GM12878 (cell line): ENCODE measurements around the gene SGCD. TPM values are rescaled to one million over a fixed set of nuclear protein-coding genes. Genes with fewer than 3 reads are reported as not detected.

Experiments
- ASH2L ChIP-seq: fragments of 300-600, 200-600 bp; sonication (generic); IDR thresholded peaks from 2 replicates; pipeline ENCODE4 v1.6.1; 2017; ENCODE audit warnings: low read depth, mild to moderate bottlenecking, borderline replicate concordance
- CBX5 ChIP-seq: sonication (generic); IDR thresholded peaks from 2 replicates; pipeline ENCODE4 v1.6.1; 2016; ENCODE audit warnings: low read depth, moderate library complexity, mild to moderate bottlenecking, inconsistent platforms
- CTCF ChIP-seq, 3 experiments: IDR thresholded peaks in 2 of 3; conservative IDR thresholded peaks in 1 of 3; 2 replicates each; pipeline ENCODE4 v1.5.1; 2011; ENCODE audit warnings: low read depth in 3 of 3, low read length in 3 of 3, mild to moderate bottlenecking in 3 of 3, control low read depth in 2 of 3, moderate library complexity in 2 of 3, inconsistent platforms in 1 of 3, mixed read lengths in 1 of 3; ENCODE audit not compliant: control insufficient read depth in 2 of 3, insufficient read depth in 1 of 3; ENCODE audit errors: extremely low read depth in 1 of 3
- HDAC6 ChIP-seq: fragments of 200-600 bp; sonication (generic); IDR thresholded peaks from one replicate; pipeline ENCODE4 v1.8.0; 2017; ENCODE audit warnings: antibody characterized with exemption; ENCODE audit not compliant: unreplicated experiment
- IRF3 ChIP-seq: fragments of 450-650 bp; IDR thresholded peaks from 2 replicates; pipeline ENCODE4 v1.6.1; 2014; ENCODE audit warnings: mild to moderate bottlenecking
- SKIL ChIP-seq: fragments of 450-650 bp; IDR thresholded peaks from 2 replicates; pipeline ENCODE4 v1.6.1; 2017; ENCODE audit warnings: mild to moderate bottlenecking, low read depth, inconsistent platforms; ENCODE audit not compliant: poor library complexity, severe bottlenecking
- SUPT20H ChIP-seq: IDR thresholded peaks from 2 replicates; pipeline ENCODE4 v1.6.1; 2011; ENCODE audit warnings: low read depth, mild to moderate bottlenecking, low read length, moderate library complexity, borderline replicate concordance; ENCODE audit not compliant: control insufficient read depth
- USF1 ChIP-seq: IDR thresholded peaks from 2 replicates; pipeline ENCODE4 v1.6.1; 2011; ENCODE audit warnings: borderline replicate concordance, low read depth, mild to moderate bottlenecking, moderate library complexity, mixed read lengths, low read length; ENCODE audit not compliant: insufficient read depth; ENCODE audit errors: extremely low read length
- USF2 ChIP-seq: IDR thresholded peaks from 2 replicates; pipeline ENCODE4 v1.6.1; 2011; ENCODE audit warnings: low read depth, low read length, improper control_type of control experiment, borderline replicate concordance
- YBX1 ChIP-seq: fragments of 450-650 bp; IDR thresholded peaks from 2 replicates; pipeline ENCODE4 v1.6.1; 2016; ENCODE audit warnings: antibody characterized with exemption
- polyA plus RNA-seq, 11 experiments: library from polyadenylated mRNA; depleted of rRNA in 4 of 11; unstranded in 6 of 11; stranded (reverse) in 5 of 11; fragments of >200 nt; fragmentation: Nextera tagmentation in 4 of 11; fragmentation: Illumina TruSeq in 1 of 11; extraction: Ambion mirVana in 4 of 11; extraction: Trizol in 1 of 11; gene quantifications; 1 replicate in 1 of 11; 2 replicates in 10 of 11; pipeline versions ENCODE4 v1.2.1 to v1.2.3, GENCODE V29; 2011 to 2016; ENCODE audit warnings: inconsistent platforms in 2 of 11, missing spikeins in 2 of 11, low read depth in 1 of 11
- total RNA-seq, 4 experiments: library from RNA; depleted of rRNA in 3 of 4; stranded (reverse); fragments of >200 nt in 3 of 4; fragmentation: Illumina TruSeq in 1 of 4; extraction: Trizol in 1 of 4; gene quantifications; 2 replicates each; pipeline versions ENCODE4 v1.2.1 to v1.2.3, GENCODE V29; 2013 to 2021

SGCD gene
- total and polyA plus RNA-seq, 10 of the 15 experiments (the other 5 are each of a cell fraction or from before 2014, with no cell fraction given): 0.06 TPM; not detected in 9

- TF ChIP-seq SKIL (no peak), IRF3 (no peak), USF2 (no peak), CTCF (IDR thresholded peaks at IDR 0.05 in 2 of 3, conservative IDR thresholded peaks at IDR 0.05 in 1 of 3; ENCODE audit: control insufficient read depth in 2 of 3, extremely low read depth in 1 of 3, insufficient read depth in 1 of 3, low read depth in 3 of 3, low read length in 3 of 3) (no peak), USF1 (no peak), SUPT20H (no peak), ASH2L (no peak), YBX1 (no peak), HDAC6 (no peak), CBX5 (no peak)
Measured at GRCh38 chr5:156396063-156396829, 69.3 kb downstream of the SGCD start (continued).
